HG03066 (cell line): Measurements from ENCODE around the gene CDC25C.

Experiments
- ATAC-seq: cut with Tn5 transposase; IDR thresholded peaks from one replicate; pipeline ENCODE4 v1.9.1; 2021; ENCODE audit warnings: low read depth; ENCODE audit not compliant: unreplicated experiment

Gene CDC25C

DNA sequence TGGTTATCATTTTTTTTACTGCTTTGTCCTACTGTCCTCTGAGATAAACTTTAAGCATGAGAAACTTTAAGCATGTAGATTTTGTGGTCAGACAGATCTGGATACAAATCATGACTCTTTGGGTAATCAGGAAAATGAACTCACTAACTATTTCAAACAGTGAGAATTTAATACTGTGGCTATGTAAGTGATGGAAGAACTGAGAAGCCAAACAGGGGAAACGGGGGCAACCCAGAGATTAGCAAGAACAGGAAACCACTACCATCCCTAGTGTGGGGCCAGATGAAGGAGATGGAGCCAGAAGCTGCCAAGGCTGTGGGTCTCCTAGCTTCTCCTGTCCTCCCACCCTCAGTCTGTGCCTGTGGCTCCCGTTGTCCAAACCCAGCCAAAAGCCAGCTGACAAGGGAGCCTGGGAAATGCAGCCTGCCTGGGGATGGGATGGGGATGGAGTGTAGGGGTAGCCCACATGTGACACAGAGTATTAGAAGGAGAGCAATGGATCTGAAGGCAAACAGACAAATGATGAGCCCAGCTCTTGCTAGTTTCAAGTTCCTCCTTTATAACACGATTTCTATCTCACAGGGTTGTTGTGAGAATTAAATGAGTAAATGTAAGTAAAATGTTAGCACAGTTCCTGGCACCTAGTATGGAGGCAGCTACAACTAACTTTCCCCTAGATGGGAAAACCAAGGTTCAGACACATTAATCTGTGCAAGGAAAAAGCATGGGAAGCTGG lies 90.8 kb downstream of the CDC25C start:
- ATAC-seq: no peak

DNA sequence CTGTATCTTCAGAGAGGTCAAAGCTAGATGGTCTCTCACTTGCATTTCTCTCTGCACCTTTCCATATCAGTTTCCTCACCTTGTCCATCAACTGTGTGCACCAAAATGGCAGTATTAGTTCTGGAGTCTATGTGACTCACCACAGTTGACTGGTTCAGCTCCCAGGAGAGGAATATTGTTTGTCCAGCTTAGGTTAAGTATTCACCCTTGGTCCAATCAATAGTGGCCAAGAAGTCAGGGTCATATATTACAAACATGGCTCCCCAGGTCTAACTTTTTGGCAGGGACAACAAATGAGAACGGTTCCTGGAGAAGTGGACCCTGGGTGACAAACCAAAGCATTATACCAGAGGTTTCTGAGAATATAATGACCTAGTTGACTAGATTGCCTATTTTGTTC lies 93.6 kb downstream of the CDC25C start:
- no peak for ATAC-seq
